Urinary bladder (tissue), 4 donors: ENCODE results near the gene AMPD2. TPM values are rescaled to one million over a fixed set of nuclear protein-coding genes. Genes with fewer than 3 reads are reported as not detected.

Source experiments
- DNase-seq: peaks from one replicate; pipeline ENCODE4 v3.0.0-alpha.2; 2015; ENCODE audit errors: extremely low spot score
- H3K27ac ChIP-seq: one replicate; pipeline ENCODE4 v1.5.1; 2013; ENCODE audit warnings: low read depth, mild to moderate bottlenecking, moderate library complexity
- H3K36me3 ChIP-seq: one replicate; pipeline ENCODE4 v1.6.1; 2013; ENCODE audit warnings: mild to moderate bottlenecking, moderate library complexity; ENCODE audit not compliant: insufficient read depth
- H3K4me1 ChIP-seq: one replicate; pipeline ENCODE4 v1.6.1; 2013; ENCODE audit warnings: mild to moderate bottlenecking, moderate library complexity; ENCODE audit not compliant: insufficient read depth
- H3K4me3 ChIP-seq: one replicate; pipeline ENCODE4 v1.5.1; 2013; ENCODE audit warnings: low read depth, low read length
- WGBS: extraction: QIAGEN DNeasy Blood & Tissue Kit; methylation state at CpG from one replicate; pipeline ENCODE4 v1.1.7; 2013; 5-methylcytosine and 5-hydroxymethylcytosine counted together
- polyA plus RNA-seq: library from polyadenylated mRNA; stranded (reverse); fragments of 200-250 nt; gene quantifications from one replicate; pipeline ENCODE4 v1.2.3, GENCODE V29; 2013
- total RNA-seq: library from RNA; depleted of rRNA; stranded (reverse); fragments of >200 nt; gene quantifications from one replicate; pipeline ENCODE4 v1.2.3, GENCODE V29; 2014
- donor health status: healthy with polysubstance abuse.
- donor health status: healthy.

AMPD2 gene
- total and polyA plus RNA-seq, 2 donors, result 29.2 to 36.1 TPM

DNA sequence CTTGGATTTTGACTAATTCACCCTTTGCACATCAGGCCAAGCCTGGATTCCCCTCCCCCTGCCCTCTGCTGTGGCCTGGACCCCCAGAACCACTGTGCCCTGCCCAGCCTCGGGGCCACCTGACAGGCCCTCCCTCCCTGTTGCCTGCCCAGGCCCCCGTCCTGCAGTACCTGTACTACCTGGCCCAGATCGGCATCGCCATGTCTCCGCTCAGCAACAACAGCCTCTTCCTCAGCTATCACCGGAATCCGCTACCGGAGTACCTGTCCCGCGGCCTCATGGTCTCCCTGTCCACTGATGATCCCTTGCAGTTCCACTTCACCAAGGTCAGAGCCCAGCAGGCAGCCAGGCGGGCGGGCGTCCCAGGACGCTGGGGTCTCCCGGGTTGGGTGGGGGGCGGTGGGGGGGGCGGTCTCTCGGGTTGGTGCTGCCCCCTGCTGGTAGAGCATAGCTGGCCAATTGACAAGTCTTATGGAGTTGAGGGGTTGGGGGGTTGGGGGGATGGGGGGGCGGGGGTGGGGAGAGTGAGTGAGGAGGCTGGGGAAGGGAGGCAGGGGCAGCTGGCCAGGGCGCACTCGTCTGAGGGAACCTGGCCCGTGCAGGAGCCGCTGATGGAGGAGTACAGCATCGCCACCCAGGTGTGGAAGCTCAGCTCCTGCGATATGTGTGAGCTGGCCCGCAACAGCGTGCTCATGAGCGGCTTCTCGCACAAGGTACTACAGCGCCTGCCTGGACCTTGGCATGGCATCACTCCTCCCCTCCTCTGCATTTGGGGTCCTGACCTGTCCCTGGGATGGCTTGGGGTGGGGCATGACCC, 10.7 kb downstream of the AMPD2 start:
- DNase-seq, result no peak
- Histone ChIP-seq H3K4me1 (no peaks in the 10 kb centered on the region), H3K27ac (no peak overlapping the region), H3K36me3 (peaks cover 3% of the 10 kb centered on the region), H3K4me3 (no peak overlapping the region)
- 78% methylated on average over 30 of the region's 30 CpGs for WGBS

DNA sequence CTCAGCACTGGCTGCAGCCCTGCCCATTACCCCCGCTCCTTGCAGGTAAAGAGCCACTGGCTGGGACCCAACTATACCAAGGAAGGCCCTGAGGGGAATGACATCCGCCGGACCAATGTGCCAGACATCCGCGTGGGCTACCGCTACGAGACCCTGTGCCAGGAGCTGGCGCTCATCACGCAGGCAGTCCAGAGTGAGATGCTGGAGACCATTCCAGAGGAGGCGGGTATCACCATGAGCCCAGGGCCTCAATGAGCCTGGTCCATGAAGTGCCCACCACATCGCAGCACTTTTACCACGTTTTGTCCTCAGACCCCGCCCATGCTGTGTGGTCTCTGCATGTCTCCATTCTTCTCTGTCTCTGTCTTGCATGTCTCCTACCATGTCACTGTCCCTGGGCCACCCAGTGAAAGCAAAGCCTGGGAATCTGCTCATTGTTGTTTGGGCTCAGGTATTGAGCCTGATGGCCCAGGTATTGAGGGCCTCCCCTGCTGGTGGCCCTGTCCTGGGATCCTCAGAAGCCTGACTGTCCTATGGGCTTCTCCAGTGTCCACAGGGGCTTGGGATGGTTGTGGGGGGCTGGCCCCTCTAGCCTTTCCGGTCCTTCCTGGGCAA, 11.4 kb downstream of the AMPD2 start:
- no peaks in the 10 kb centered on the region for H3K4me1 ChIP-seq
- no peak overlapping the region for H3K27ac ChIP-seq
- 97% methylated on average over 14 of the region's 14 CpGs for WGBS
- no peak for DNase-seq
- H3K36me3 ChIP-seq, result peaks cover 3% of the 10 kb centered on the region
- H3K4me3 ChIP-seq, result no peak overlapping the region

DNA sequence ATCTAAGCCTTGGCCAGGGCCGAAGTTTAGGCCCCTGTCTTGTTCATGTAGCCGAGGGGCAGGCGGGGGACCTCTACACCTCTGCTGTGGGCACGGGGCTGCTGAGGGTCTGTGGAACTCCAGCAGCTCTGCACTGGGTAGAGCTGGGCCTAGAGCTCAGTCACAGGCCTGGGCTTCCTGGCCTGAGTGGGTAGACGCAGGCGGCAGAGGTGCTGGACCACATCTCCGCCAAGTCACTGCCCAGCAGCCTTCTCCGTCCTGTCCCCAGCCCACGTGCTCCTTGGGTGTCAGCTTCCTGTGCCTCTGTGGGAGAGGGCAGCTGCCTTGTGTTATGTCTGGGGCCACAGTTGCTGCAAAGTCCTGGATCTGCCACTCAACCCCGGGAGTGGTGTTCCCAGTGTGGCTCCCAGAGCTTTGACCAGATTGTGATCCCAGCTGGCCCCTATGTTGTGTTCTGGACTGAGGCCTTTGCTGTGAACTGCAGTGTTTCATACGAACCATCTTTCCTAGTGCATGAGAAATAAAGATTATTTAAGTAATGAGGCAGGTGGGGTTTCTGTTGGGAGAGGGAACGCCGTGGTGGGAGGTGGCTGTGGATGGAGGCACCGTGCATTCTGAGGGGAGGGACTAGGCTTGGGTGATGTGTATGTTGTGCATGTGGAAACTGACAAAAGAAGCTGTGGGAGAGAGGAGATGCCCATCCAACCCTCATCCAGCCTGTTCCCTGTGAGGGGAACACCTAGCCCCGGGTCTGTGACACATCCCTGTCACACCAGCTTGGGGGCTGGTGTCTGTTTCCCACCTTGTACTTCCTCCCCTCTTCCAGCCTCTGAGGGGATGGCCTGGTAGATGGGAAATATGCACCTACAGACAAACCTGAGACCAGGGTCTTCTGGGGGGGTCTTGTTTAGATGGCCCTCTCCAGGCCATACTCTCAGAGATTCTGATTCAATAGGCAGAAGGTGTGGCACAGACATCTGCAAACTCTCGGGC, 12.2 kb downstream of the AMPD2 start:
- Histone ChIP-seq H3K4me1 (no peaks in the 10 kb centered on the region), H3K36me3 (peaks cover 3% of the 10 kb centered on the region), H3K27ac (no peak overlapping the region), H3K4me3 (no peak overlapping the region)
- no peak for DNase-seq
- 85% methylated on average over 16 of the region's 16 CpGs for WGBS

DNA sequence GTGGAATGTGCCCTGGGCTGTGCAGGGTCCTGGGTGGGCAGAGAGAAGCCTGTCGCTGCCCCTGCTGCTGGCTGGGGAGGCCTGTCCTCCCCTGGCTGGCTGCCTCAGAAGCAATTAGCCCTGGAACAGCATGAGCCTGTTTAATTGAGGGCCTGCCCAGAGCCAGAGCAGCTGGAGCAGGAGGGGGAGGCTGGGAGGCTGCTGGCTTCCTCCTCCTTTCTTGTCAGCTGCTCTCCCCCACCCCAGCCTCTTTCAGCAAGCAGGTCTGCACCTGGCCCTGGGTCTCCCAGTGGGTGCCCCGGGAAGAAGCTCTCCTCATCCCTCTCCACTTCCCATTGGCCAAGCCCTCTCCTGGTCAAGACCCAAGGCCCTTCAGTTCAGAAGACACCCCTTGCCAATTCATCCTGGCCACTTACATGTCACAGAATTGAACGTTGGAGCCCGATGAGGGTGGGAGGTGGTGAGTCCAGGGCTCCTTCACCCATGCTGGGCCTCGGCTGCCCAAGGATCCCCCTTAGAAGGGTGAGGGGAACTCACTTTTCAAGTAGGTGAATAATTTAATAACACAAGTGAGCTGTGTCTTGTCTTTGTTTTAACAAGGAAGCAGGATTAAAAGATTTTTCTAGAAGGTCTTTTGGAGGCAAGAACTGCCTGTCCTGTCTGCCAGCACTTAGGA, 13.2 kb downstream of the AMPD2 start:
- Histone ChIP-seq H3K4me3 (no peak overlapping the region), H3K4me1 (no peaks in the 10 kb centered on the region), H3K36me3 (no peaks in the 10 kb centered on the region), H3K27ac (no peak overlapping the region)
- DNase-seq, result peak; percentile 66
- WGBS, result 53% methylated on average over 5 of the region's 5 CpGs

DNA sequence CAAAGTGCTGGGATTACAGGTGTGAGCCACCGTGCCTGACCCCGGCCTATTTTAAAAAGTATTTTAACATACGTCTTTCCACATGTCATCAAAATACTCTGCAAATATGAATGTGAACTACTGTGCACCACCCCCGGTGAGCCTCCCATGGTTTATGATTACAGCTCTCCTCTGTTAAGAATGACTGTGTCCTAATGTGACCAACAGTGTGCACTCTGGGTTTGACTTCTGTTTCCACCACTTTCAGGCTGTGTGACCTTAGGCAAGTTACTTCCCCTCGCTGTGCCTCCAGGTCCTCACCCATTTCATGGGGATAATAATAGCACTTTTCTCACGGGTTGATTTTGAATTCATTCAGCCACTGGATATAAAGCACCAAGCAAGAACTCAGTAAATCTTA, 14.7 kb downstream of the AMPD2 start:
- Histone ChIP-seq H3K4me1 (no peaks in the 10 kb centered on the region), H3K36me3 (no peaks in the 10 kb centered on the region), H3K4me3 (no peak overlapping the region), H3K27ac (no peak overlapping the region)
- DNase-seq, result no peak
- WGBS, result 85% methylated on average over 6 of the region's 6 CpGs

DNA sequence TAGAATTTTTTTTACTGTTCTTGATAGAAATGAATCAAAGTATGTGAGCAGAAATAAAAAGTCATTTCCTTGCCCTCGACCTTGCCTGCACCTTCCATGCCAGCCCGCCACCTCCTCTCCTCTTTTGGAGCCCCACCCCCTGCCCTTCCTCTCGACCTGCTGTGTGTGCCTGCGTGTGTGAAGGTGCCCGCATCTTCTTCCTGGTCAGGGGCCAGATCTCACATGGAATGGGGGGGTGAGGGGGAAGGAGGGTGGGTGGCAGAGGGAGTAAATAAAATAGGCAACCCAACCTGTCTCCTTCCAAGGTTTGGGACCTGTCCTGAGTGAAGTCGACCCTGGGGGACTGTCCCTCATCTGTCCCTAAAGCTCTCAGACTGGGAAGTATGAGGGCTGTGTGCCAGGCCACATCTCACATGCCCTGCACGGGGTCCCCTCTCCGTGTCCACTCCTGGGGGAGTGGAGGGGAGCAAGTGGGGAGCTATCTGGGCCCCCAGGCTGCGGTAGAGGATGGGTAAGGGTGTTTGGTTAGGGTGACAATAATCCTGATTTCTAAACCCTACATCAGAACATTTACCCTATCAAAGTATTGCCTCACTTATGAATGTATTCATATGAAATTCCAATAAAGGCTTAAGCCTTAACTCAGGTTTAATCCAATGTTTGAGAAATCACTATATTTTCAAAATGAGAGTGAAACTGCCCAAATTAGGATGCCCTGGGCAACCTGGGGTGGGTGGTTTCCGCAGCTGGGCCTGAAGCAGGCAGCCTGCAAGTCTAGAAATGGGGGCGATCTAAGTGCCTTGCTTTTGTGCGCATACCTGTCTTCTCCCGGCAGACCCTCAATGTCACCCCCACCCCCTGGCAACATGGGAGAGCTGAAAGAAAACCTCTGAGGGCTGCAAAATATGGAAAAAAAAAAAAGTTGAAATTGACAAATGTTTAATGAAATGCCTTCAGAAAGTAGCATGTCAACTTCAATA, 15.4 kb downstream of the AMPD2 start:
- Histone ChIP-seq H3K27ac (no peak overlapping the region), H3K4me3 (no peak overlapping the region), H3K36me3 (no peaks in the 10 kb centered on the region), H3K4me1 (no peaks in the 10 kb centered on the region)
- 66% methylated on average over 13 of the region's 13 CpGs for WGBS
- DNase-seq, result no peak

DNA sequence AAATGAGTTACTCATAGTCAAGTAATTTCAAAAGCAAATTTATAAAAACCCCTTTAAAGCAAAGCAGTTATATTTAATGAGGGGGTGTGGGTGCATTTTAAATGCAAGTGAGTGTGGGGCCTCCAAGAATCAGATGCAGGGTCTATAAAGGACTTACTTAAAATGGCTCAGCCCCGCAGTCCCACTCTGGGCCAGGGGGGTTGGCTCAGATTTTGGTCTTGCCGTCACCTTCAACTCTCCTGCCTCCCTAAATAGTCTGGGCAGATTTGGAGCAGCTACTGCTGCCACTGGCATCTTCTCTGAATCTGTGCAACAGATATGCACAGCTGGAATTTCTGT, 16.2 kb downstream of the AMPD2 start:
- Histone ChIP-seq H3K4me3 (no peak overlapping the region), H3K4me1 (no peaks in the 10 kb centered on the region), H3K36me3 (no peaks in the 10 kb centered on the region), H3K27ac (no peak overlapping the region)
- WGBS, result 60% methylated on average over 2 of the region's 2 CpGs
- no peak for DNase-seq

DNA sequence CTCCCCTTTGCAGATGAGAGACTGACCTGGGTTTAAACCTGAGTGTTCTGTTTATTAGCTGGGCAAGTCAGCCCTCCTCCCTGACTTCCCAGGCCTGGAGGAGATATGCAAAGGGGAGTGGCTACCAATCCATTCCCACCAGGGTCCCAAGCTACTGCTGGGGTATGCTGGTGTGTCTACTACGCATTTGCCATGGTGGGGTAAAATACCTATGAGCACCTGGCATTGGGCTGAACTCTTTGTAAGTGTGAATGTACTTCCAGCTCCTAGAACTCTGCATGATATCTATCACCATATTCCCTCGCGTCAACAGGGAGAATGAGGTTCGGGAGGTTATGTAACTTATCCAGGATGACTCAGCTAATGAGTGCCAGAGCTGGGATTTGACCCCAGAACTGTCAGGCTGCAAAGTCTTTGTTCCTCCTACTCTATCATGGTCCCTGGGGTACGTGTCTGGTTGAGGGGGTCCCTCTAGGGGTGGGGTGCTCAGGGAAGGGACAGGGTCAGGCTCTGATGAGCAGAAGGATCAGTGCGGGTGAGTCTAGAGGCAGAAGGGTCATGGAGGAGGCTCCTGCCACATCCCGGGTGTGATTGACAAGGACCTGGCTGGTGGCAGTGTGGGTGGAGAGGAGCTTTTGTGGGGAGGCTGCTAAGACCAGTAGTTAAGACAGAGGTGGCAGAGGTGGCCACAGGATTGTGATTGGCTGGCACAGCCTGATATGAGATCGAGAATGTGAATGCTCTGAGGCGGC, 16.7 kb downstream of the AMPD2 start:
- Histone ChIP-seq H3K27ac (no peak overlapping the region), H3K4me1 (no peaks in the 10 kb centered on the region), H3K36me3 (no peaks in the 10 kb centered on the region), H3K4me3 (no peak overlapping the region)
- whole genome bisulfite sequencing, result 51% methylated on average over 9 of the region's 9 CpGs
- no peak for DNase-seq

DNA sequence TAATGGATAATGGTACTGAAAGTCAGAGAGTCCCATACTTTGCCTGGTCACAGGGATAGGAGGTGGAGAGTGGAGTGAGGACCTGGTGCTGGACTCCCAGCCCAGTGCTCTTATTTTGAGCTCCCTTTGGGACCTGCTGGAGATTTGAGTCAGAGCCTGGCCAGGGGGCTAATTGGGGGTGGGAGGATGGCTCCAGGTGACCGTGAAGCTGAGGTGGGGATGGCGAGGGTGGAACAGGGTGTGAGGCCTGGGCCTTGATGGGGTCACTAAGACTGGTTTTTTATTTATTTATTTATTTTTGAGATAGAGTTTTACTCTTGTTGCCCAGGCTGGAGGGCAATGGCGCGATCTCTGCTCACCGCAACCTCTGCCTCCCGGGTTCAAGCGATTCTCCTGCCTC, 17.8 kb downstream of the AMPD2 start:
- Histone ChIP-seq H3K27ac (no peak overlapping the region), H3K36me3 (no peaks in the 10 kb centered on the region), H3K4me1 (no peaks in the 10 kb centered on the region), H3K4me3 (no peak overlapping the region)
- DNase-seq, result no peak
- 97% methylated on average over 7 of the region's 7 CpGs for WGBS

DNA sequence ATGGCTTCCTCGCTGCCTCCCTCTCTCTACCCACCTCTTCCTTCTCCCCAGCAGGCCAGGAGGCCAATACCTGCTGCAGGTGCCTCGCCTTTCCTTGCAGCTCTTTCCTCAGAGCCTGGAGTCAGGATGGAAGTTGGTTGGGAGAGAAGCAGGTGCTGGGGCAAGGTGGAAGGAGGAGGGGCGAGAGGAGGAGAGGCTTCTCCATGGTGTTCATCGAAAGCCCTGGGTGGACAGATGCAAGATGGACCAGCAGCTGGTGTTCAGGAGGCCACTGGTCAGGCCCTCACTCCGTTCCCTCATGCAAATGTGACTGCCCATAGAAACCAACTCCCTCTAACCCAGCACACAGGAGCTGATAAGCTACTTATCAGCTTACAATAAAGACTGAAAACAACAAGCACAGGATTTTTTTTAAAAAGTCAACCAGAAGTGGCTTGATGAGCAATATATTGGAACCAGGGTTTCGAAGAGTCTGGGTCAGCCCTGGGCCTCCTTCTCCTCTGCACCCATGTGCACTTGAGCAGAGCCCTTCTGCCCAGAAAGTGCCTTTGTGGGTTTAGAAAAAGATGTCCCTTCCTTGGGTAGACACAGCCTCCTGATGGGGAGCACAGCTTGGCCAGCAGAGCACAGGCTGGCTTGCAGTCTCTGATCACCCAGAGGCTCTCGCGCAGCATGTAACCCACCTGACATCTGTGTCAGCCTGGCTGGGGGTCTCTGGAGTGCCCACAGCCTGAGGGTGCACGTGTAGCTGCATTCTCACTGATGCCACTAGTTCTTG, 19.6 kb downstream of the AMPD2 start:
- DNase-seq, result no peak

DNA sequence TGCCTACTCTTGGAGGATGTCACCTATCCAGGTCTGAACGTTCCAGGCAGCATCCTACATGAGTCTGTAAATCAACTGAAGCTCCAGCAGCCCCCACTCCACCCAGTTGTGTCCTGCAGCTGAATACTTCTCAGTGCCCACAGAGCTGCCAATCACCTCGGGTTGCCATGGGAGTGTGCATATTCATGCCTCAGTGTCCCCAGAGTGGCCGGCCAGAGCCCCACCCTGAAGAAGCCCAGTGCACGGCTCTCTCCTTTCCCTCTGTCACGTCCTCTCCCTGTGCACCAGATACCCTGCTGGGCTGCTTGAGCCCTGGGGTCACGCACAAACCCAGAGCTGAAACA, 20.2 kb downstream of the AMPD2 start:
- Histone ChIP-seq H3K27ac (no peak overlapping the region), H3K36me3 (no peaks in the 10 kb centered on the region), H3K4me3 (no peak overlapping the region), H3K4me1 (no peaks in the 10 kb centered on the region)
- 55% methylated on average over 6 of the region's 6 CpGs for WGBS
- no peak for DNase-seq

More for the DNA sequence above, 19.6 kb downstream of the AMPD2 start:
- Histone ChIP-seq H3K36me3 (no peaks in the 10 kb centered on the region), H3K4me3 (no peak overlapping the region), H3K27ac (no peak overlapping the region), H3K4me1 (no peaks in the 10 kb centered on the region)
- WGBS, result 81% methylated on average over 9 of the region's 9 CpGs
